ENCODE results near the gene SLC29A2.
A peak's percentile ranks its signal among the peaks of the same experiment; 100 is the strongest.

The SLC29A2 gene

GRCh38 chr11:66329165-66329673, 42.3 kb downstream of the SLC29A2 start:
- no peak for TF ChIP-seq CTCF (IDR thresholded peaks at IDR 0.05; ENCODE audit: low read length)
- no peak for TF ChIP-seq EZH2phosphoT487 (IDR thresholded peaks at IDR 0.05; ENCODE audit: low read length)
- no peak for TF ChIP-seq EZH2 (optimal IDR thresholded peaks at IDR 0.05; ENCODE audit: low read depth, low read length)
- Histone ChIP-seq H2AFZ (ENCODE audit: low read length) (no peak overlapping the region), H3K36me3 (replicated peaks; ENCODE audit: insufficient read depth, low read length) (no peaks in the 10 kb centered on the region), H3K9ac (ENCODE audit: low read length) (no peak overlapping the region), H4K20me1 (ENCODE audit: insufficient read depth, low read length) (no peaks in the 10 kb centered on the region), H3K79me2 (ENCODE audit: low read length) (no peaks in the 10 kb centered on the region), H3F3A (ENCODE audit: insufficient read depth, low read length) (no peaks in the 10 kb centered on the region), H3K4me1 (ENCODE audit: low read length) (no peaks in the 10 kb centered on the region), H3K27me3 (replicated peaks; ENCODE audit: insufficient read depth, low read length) (peaks cover 43% of the 10 kb centered on the region), H3K9me3 (replicated peaks; ENCODE audit: insufficient read depth, low read length) (no peaks in the 10 kb centered on the region), H3K4me3 (ENCODE audit: low read length) (no peak overlapping the region), H3K4me2 (ENCODE audit: low read depth, low read length) (no peak overlapping the region), H3K9me2 (replicated peaks; ENCODE audit: insufficient read depth, low read length) (no peaks in the 10 kb centered on the region), H3K27ac (ENCODE audit: low read length) (no peak overlapping the region)
- DNase-seq: no peak

GRCh38 chr11:66328302-66329144, 43.0 kb downstream of the SLC29A2 start:
- Histone ChIP-seq H3K4me2 (ENCODE audit: low read depth, low read length) (peak overlapping the region; percentile 33; the same call in 1 of the 2 replicates), H3K27me3 (replicated peaks; ENCODE audit: insufficient read depth, low read length) (peaks cover 37% of the 10 kb centered on the region), H3K4me1 (ENCODE audit: low read length) (no peaks in the 10 kb centered on the region), H3K9me2 (replicated peaks; ENCODE audit: insufficient read depth, low read length) (no peaks in the 10 kb centered on the region), H3K79me2 (ENCODE audit: low read length) (no peaks in the 10 kb centered on the region), H3K9ac (ENCODE audit: low read length) (no peak overlapping the region), H3K27ac (ENCODE audit: low read length) (no peak overlapping the region), H2AFZ (ENCODE audit: low read length) (peak overlapping the region; percentile 33), H3F3A (ENCODE audit: insufficient read depth, low read length) (no peaks in the 10 kb centered on the region), H3K36me3 (replicated peaks; ENCODE audit: insufficient read depth, low read length) (no peaks in the 10 kb centered on the region), H3K4me3 (ENCODE audit: low read length) (peak overlapping the region; percentile 16; the same call in 1 of the 2 replicates), H4K20me1 (ENCODE audit: insufficient read depth, low read length) (no peaks in the 10 kb centered on the region), H3K9me3 (replicated peaks; ENCODE audit: insufficient read depth, low read length) (no peaks in the 10 kb centered on the region)
- DNase-seq: peak; percentile 63
- no peak for TF ChIP-seq EZH2phosphoT487 (IDR thresholded peaks at IDR 0.05; ENCODE audit: low read length)
- TF ChIP-seq EZH2 (optimal IDR thresholded peaks at IDR 0.05; ENCODE audit: low read depth, low read length): no peak
- TF ChIP-seq CTCF (IDR thresholded peaks at IDR 0.05; ENCODE audit: low read length): peak; percentile 91

- H3K79me2 ChIP-seq (ENCODE audit: low read length): no peaks in the 10 kb centered on the region
Measured at GRCh38 chr11:66328031-66328301, 43.6 kb downstream of the SLC29A2 start.

More at GRCh38 chr11:66328031-66328301, 43.6 kb downstream of the SLC29A2 start:
- H3K36me3 ChIP-seq (replicated peaks; ENCODE audit: insufficient read depth, low read length): no peaks in the 10 kb centered on the region
- no peak for DNase-seq
- H2AFZ ChIP-seq (ENCODE audit: low read length): peak overlapping the region; percentile 33; the same call in 1 of the 2 replicates
- H3K9ac ChIP-seq (ENCODE audit: low read length): no peak overlapping the region
- H3K9me2 ChIP-seq (replicated peaks; ENCODE audit: insufficient read depth, low read length): no peaks in the 10 kb centered on the region
- no peaks in the 10 kb centered on the region for H3K9me3 ChIP-seq (replicated peaks; ENCODE audit: insufficient read depth, low read length)
- H3K4me1 ChIP-seq (ENCODE audit: low read length): no peaks in the 10 kb centered on the region
- H3K4me3 ChIP-seq (ENCODE audit: low read length): no peak overlapping the region
- no peaks in the 10 kb centered on the region for H3F3A ChIP-seq (ENCODE audit: insufficient read depth, low read length)
- no peaks in the 10 kb centered on the region for H4K20me1 ChIP-seq (ENCODE audit: insufficient read depth, low read length)
- TF ChIP-seq EZH2 (optimal IDR thresholded peaks at IDR 0.05; ENCODE audit: low read depth, low read length): no peak
- no peak for TF ChIP-seq CTCF (IDR thresholded peaks at IDR 0.05; ENCODE audit: low read length)
- no peak for TF ChIP-seq EZH2phosphoT487 (IDR thresholded peaks at IDR 0.05; ENCODE audit: low read length)
- no peak overlapping the region for H3K27ac ChIP-seq (ENCODE audit: low read length)
- 0 out of 2 replicates have a peak overlapping the region, but pooled peaks have one; percentile 33 for H3K4me2 ChIP-seq (ENCODE audit: low read depth, low read length)
- peaks cover 35% of the 10 kb centered on the region for H3K27me3 ChIP-seq (replicated peaks; ENCODE audit: insufficient read depth, low read length)
